Cerebellar nuclear complex (tissue), 1 donor: ENCODE results near the gene CYP8B1.
"Not testable (repeated sequence)": the region's sequence is repeated elsewhere in the genome, so short reads cannot be mapped to it uniquely, and the experiment has no call there.

Experiments used
- DNase-seq, 2 experiments: peaks; one replicate each; lab custom pipeline; 2025; lab: John Stamatoyannopoulos, UW

The CYP8B1 gene

DNA sequence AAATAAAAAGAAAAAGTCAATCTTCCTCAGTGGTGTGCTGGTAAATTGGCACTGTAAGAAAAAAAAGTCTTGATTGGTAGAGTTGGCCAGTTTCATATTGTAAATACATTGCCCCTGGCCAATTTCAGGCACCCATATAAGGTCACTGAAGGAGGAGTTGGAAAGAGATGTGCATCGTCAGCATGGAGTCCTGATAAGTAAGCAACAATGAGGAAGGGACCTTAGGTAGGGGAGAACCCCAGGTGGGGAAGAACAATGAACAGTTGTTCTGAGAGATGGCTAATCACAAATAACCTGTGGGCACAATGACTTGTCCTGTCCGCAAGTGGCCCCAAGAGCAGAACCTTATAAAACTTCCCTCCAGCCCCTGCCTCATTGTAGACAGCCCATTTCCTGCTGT lies 8.6 kb upstream of the CYP8B1 start:
- no peak for DNase-seq

DNA sequence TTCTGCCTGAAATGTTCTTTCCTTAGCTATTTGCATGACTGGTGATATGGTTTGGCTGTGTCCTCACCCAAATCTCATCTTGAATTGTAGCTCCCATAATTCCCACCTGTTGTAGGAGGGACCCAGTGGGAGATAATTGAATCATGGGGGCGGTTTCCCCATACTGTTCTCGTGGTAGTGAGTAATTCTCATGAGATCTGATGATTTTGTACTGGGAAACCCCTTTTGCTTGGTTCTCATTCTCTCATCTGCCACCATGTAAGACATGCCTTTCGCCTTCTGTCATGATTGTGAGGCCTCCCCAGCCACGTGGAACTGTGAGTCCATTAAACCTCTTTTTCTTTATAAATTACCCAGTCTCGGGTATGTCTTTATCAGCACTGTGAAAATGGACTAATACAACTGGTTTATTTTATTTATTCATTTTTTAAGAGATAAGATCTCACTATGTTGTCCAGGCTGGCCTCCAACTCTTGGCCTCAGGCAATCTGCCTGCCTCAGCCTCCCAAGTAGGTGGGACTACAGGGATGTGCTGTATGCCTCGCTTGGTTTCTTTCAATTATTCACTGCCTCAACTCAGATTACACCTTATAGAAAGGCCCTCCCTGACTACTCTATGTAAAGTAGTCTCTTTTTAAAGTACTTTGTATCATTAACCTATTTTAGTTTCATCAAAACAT lies 7.7 kb upstream of the CYP8B1 start:
- DNase-seq, result not testable (repeated sequence)

DNA sequence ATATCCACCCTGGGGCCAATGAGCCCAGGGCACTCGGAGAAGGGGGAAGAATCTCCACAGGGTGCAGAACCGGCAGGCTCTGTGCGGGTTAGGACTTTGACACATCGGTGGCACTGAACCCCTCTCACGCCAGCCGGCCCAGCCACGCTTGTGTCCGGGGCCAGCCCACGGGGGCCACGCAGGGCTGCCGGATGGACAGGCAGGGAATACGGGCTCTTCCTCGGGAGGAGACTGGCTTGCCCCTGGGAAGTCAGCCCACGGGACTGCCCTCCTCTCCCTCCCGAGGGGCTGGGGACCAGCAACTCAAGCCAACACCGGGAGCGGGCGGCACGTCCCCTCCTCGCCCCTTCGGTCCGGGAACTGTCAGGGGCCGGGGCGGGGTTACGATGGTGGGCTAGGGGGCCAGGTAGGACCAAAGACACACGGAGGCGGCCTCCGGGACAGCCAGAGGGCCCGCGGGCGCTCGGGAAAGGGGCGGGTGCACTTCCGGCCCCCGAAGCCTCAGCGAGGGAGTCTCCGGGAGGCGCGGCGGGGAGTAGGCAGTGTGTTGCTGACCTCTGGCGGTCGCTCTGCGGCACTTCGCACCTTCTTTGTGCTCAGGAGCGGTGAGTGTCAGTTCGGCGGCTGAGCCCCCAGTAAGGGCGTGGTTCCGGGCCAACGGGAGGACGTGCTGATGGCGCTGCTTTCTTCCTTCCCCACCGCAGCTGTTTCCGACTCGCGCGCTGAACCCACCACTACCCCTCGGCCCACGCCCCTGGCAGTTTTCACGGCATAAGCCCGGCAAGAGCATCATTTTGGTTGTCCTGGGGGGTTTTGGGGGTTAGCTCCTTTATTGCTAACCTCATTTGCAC lies 5.1 kb upstream of the CYP8B1 start:
- peak in 1 of 2 experiments; percentile 1 for DNase-seq

DNA sequence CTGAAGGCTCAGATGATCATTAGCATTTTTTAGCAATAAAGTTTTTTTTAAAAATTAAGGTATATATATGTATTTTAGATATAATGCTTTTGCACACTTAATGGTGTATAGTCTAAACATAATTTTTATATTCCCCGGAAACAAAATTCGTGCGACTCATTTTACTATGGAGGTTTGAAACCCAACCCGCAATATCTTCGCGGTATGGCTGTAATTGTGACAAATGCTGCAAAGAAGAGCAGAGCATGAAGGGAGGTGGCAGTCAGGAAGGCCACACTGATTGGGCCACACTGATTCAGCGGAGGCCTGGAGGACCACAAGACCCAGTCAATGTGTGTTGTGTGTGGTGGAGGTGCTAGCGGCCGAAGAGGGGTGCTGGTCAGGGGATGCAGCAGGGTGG lies 4.5 kb upstream of the CYP8B1 start:
- DNase-seq, result no peak

DNA sequence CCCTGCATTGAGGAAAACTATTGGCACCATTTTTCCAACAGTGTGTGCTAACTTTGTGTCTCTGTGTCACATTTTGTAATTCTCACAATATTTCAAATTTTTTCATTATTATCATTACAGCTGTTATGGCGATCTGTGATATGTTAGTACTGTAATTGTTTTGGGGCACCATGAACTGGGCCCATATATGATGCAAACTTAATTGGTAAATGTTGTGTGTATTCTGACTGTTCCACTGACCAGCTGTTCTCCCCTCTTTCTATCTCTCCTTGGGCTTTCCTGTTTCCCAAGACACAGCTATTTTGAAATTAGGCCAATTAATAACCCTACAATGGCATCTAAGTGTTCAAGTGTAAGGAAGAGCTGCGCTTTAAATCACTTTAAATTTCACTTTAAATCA lies 2.2 kb upstream of the CYP8B1 start:
- no peak for DNase-seq

DNA sequence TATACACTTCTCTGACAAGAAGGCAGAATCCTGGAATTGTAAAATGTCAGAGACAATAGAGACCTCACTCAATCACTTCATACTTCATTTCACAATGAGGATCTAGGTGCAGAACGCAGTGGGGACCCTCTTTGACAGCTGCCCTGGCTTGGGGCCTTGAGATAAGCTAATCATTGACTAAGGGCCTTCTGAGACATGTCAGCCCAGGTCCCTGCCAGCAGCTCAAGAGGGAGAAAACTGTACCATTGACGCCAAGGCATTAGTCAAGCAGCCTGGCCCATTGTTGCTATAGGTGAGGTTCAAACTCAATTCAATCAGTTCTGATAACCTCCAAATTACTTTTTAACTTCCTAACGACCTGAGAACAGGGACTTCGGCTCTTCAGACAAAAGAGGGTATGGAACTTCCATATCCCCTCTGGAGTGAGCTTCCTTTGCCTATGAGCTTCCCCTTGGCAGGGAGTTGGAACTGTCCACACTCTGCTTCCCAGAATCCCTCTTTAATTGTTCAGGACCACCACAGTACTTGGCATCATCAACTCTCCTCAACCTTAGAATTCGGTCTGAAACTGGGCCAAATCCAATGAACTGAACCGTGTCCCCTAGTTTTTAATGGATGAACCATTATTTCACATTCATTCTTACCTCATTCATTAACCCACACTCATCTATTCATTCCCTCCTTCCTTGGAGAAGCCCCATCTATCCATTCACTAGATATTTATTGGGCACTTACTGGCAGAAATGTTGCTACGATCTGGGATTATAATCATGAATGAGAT lies 1.5 kb upstream of the CYP8B1 start:
- DNase-seq, result no peak

DNA sequence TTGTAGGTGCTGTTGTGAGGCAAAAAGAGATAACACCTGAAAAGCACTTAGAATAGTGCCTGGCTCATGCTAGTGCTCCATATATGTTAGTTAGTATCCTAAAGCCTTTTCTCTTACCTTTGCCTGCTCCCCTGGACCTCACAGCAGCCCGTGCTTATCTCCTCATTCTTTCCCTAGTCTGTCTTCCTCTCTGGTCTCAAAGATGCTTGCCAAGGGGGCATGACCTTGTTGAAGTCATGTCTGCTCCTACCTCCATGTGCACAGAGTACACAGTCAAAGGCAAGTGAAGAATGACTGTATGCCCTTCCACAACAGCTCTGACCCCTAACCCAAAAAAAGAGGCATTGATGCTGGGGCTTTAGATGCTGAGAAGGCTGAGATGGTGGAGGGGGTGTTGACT lies 722 bp upstream of the CYP8B1 start:
- DNase-seq, result no peak

DNA sequence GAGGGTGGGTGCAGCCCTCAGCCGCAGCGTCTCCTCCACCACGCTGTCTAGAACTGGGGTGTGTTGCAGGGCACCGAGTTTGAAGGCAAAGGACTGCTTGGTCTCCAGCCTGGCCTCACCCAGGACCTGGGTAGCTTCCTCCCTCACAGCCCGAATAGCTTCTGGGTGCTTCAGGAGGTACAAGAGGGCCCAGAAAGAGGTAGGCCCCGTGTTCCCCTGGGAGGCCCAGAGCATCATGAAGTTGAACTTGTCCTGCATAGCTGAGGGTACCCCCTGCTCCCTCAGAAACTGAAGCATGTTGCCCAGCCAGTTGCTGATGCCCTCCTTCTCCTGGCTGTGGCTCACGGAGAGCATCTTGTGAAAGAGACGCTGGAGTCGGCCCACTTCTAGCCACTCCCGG lies 930 bp downstream of the CYP8B1 start:
- DNase-seq, result no peak

DNA sequence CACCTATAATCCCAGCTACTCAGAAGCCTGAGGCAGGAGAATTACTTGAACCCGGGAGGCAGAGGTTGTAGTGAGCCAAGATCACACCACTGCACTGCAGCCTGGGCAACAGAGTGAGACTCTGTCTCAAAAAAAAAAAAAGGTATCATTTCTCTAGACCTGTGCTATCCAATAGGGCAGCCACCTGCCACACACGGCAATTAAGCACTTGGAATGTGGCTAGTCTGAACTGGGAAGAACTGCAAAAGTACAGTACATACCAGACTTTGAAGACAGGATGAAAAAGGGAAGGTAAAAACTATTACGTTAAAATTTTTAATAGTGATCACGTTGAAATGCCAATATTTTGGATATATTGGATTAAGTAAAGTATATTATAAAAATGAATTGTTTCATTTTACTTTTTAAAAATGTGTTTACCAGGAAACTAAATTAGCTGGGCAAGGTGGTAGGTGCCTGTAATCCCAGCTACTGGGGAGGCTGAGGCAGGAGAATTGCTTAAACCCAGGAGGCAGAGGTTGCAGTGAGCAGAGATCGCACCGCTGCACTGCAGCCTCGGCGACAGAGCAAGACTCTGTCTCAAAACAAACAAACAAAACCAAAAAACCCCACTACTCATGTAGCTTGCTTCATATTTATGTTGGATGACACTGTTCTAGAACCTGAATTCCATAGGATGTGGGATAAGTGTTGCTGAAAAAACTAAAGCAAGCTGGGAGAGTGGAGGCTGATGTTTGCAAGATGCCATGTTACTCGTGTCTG lies 2.3 kb downstream of the CYP8B1 start:
- no peak for DNase-seq

DNA sequence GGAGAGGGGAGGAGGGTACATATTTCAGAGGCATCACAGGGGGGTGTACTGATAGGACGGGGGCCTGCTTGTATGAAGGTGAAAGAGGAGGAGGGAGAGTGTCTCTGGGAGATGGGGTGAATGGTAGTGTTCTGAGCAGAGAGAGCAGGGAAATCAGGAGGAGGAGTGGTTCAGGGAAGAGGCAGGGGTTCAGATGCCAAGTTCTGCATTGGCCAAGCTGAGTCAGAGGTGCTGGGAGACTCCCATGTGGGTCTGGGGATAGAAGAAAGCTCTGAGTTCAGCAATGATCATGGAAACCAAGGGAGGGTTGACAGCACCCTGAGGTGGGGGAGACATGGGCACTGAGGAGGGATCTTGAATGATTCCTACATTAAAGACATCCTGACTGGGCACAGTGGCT lies 3.0 kb downstream of the CYP8B1 start:
- DNase-seq, result no peak

DNA sequence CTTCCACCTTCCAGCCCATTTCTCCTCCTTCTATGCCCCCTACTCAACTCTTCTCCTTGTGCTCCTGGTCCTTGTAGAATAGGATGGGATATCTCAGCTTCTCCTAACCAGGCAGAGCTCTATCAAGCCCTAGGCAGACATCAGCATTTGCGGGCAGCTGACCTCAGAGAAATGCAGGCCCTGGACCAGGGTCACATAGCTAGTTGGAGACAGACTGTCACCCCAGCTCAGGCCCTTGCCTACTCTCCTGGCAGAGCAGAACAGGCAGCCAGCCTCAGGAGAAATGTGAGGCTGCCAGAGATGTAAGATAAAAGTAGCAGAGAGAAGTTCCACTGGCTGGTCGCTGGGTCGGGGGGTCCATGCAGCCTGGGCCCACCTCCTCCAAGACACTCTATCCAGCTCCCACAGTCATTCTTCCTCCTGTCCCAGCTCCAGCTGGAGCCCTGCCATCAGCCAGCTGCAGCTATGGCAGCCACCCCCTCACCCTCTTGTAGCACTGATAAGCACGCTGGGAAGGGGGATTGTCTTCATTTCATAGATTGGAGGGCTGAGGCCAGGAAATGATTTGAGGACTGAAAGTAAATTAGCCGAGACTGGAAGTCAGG lies 4.0 kb downstream of the CYP8B1 start:
- no peak for DNase-seq

DNA sequence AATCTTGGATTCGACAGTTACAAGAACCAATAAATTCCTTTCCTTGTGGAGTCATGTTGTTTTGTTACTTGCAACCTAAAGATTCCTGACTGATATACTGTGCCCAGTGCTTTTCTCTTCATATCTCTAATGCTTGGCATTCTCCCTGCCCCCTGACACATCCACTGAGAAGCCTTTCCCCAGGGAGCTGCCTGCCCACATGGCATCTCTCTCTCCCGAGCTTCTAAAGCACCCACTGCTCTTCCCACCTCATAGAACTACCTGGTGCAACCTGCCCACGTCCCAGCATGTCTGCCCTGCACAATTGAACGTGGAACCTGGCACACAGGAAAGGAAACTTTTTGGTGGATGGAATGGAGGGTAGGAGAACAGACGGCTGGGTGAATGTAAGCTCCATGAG lies 6.8 kb downstream of the CYP8B1 start:
- no peak for DNase-seq

DNA sequence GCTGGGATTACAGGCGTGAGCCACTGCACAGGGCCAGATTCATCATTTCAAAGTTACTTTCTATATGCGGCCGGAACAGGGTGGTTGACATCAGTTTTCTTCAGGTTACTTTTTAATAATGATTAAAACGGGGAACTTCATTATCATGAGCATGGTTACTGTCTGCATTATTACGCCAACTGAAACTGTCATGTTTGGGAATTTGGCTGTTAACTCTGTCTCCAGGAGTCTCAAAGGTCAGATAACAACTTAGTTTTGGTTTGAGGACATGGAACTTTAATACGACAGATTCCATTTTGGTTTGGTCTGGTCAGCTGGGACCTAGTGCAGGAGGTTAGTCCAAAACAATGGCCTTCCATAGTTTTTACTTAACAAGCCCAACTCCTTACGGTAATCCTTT lies 8.5 kb downstream of the CYP8B1 start:
- DNase-seq, result no peak

DNA sequence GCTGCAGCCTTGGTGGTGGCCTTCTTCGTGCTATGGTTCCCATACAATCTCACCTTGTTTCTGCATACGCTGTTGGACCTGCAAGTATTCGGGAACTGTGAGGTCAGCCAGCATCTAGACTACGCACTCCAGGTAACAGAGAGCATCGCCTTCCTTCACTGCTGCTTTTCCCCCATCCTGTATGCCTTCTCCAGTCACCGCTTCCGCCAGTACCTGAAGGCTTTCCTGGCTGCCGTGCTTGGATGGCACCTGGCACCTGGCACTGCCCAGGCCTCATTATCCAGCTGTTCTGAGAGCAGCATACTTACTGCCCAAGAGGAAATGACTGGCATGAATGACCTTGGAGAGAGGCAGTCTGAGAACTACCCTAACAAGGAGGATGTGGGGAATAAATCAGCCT lies 10.4 kb downstream of the CYP8B1 start:
- no peak for DNase-seq

DNA sequence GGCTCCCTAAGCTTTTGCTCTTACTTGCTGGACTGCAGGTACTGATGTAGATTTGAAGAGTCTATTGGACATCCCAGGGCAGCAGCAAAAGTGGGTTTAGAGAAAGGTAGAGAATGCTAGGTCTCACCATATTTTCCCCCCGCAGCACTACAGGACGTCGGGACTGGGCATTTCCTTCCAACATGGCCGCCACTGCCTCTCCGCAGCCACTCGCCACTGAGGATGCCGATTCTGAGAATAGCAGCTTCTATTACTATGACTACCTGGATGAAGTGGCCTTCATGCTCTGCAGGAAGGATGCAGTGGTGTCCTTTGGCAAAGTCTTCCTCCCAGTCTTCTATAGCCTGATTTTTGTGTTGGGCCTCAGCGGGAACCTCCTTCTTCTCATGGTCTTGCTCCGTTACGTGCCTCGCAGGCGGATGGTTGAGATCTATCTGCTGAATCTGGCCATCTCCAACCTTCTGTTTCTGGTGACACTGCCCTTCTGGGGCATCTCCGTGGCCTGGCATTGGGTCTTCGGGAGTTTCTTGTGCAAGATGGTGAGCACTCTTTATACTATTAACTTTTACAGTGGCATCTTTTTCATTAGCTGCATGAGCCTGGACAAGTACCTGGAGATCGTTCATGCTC lies 11.2 kb downstream of the CYP8B1 start:
- no peak for DNase-seq

DNA sequence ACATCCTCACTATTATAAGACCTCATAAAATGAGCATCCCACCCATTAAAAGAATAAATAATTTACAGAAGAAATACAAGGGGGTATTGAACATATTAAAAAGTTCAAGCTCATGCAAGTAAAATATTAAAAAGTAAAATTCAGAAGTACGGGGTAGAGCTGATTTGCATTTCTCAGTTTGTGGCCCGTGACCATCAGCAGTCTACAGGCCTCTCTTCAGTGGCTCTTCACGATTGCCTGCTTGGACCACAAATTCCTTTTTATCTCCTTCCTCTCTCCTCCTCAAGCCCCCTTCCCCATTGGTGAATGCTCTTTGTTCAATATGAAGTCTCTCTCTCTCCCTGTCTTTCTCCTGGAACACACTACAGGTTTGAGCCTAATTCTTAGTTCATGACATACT lies 19.1 kb downstream of the CYP8B1 start:
- no peak for DNase-seq

DNA sequence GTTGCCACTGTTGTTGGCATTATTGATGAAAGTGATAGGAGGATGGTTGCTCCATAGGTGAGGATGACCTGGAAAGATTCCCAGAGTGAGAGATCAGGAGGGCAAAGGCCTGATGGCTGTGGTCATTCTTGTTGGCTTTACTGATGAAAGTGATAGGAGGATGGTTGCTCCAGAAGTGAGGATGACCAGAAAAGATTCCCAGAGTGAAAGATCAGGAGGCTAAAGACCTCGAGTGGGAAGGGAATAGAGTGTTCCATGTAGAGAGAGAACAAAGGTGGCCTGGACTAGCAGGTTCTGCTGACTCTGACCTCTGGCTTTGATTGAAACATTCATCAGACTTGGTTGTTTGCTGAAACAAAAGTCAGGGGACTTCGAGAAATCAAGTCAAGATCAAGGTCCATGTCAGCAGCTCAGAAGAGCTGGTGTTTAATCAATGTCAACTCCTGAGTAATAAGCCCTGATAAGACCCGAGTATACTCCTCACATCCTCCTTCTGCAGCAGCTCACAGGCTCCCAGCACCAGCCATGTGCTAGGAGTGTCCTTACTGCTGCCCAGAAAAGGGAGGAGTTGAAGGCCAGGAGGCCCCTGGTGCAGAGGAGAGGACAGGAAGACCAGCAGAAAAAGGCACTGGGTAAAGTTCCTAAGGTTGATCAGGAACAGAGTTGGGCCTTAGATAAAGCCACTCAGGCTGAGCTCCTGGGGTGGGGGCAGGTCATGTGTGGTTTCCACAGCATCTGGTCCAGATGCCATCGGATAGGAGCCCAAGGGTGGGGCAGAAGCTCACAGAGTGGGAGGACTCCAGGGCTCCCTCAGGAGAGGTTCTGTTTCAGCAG lies 19.9 kb downstream of the CYP8B1 start:
- no peak for DNase-seq

DNA sequence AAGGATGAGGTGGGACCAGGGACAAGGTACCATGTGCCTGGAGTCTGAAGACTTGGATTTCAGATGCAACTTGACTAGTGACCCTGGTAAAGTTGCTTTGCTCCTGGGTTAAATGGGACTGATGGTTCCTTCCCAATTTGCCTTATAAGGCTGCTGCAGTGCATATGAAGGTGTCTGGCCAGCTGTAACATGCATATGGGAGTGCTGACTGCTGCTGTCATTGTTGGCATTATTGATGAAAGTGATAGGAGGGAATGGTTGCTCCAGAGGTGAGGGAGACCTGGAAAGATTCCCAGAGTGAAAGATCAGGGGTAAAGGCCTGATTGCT lies 20.5 kb downstream of the CYP8B1 start:
- no peak for DNase-seq

DNA sequence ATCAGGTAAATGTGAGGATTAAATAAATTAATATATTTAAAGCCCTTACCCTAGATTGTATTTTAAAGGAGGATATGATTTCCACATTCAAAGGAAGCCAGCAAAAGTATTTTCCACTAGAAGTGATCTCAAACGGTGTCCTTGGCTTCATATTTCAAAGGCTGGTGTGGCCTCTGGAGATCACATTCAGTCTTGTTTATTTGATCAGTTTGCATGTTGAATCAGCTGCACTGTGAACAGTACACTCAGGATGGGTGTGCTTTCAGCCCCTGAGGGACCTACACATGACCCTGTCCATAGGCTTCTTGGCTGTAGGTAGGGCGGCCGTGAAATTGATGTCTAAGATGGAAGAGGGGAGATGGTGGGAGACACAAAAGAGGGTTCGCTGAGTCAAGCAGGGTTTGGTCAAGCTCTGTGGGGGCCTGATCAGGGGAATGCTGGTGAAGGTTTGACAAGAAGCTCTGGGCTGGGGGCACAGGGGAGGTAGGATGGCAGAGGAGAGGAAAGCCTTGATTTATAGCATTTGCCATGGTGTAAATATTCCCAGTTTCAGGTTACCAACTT lies 21.9 kb downstream of the CYP8B1 start:
- DNase-seq, result no peak

DNA sequence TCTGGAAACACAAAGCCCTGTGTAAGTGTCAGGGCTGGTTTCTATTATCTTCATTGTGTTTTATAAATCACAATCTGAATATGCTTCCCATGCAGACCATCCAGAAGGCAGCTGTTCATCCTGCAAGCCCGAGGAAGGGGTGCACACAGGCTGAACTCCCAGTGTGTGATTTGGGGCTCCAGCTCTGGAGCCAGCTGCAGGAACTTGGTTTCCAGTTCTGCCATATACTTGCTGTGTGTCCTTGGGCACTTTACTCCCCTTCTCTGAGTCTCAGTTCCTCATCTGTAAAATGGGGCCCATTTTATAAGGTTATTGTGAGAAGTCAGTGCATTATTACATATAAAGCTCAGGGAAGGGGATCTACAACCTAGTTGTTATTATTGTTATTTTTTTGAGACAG lies 22.6 kb downstream of the CYP8B1 start:
- no peak for DNase-seq
